ENCODE data around the gene GPATCH2. TPM values are rescaled to one million over a fixed set of nuclear protein-coding genes. Genes with fewer than 3 reads are reported as not detected.

GPATCH2 gene
- polyA plus RNA-seq (2012; rRNA removed) = 4.2 and 5.8 TPM in 2 replicates
- polyA plus RNA-seq (2012; cell fraction: cytosol; rRNA removed) = 3.8 and 4.6 TPM in 2 replicates
- polyA plus RNA-seq (2012; cell fraction: nucleus; rRNA removed) = 9.5 and 17.9 TPM in 2 replicates

DNA sequence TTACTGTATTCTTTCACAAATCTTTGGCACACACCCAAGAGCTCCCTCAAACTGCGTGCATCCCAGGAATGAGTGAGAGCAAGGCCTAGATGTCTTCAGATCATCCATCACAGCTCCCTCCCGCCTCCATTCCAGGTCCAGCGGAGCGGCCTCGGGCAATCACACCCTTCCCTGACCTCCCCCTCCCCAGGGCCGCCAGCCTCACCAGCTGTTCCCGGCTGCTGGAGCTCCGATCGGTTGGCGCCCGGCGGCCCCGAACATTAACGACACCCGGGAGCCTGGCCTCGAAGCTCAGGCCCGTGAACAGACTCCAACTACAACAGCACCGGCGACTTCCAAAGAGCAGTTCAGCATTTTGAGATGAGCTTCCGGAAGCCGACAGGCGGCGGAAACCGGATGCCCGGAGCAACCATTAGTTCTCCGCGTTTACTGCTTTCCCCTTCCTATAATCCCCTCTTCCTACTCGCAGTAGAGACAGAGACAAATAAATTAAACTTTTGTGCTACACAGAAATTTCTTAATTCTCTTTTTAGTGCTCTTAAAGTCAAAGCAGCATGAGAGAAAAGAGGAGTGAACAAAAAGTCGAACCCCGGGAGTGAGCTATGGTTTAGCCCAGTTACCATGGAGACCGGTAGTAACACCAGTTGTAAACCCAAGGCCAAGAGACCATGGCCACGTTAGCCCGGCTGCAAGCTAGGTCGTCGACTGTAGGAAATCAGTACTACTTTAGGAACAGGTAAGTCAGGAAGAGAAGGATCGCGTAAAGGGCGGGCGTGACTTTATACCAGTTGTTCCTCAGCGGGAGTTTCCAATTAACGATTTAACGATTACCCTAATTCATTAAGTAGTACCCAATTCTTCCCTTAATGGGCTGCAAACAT is at the start of gene GPATCH2, which contains the start of gene SPATA17:
Gene GPATCH2, minus strand, starts transcription at position 380 of the 881 bp plus-strand sequence. Its CDS starts 119 bp downstream, at position 261.
Gene SPATA17, plus strand, starts transcription at position 634 of the 881 bp plus-strand sequence. Its CDS starts 35 bp downstream, at position 669.
- Histone ChIP-seq H3K4me3 (ENCODE audit: low read depth in 2 of 2, low read length in 1 of 2) (peak within 1 kb of the TSS; percentile 79 to 99), H3K4me1 (ENCODE audit: control insufficient read depth in 1 of 2, insufficient read depth in 2 of 2, low read depth in 1 of 2, low read length in 1 of 2) (peaks cover 3 to 20% of the 10 kb centered on the region in 2 experiments; a peak in 3 of 4 replicates), H3K36me3 (replicated peaks in 1 of 2; ENCODE audit: control insufficient read depth in 1 of 2, insufficient read depth in 2 of 2, low read length in 1 of 2) (peaks cover 3 to 6% of the 10 kb centered on the region in 2 experiments), H3K9ac (peak within 1 kb of the TSS; percentile 84), H3K9me2 (no peaks in the 10 kb centered on the region), H3K79me2 (ENCODE audit: insufficient read depth) (peaks cover 49% of the 10 kb centered on the region), H3F3A (replicated peaks; ENCODE audit: insufficient read depth) (no peaks in the 10 kb centered on the region), H2AFZ (ENCODE audit: low read depth) (peak within 1 kb of the TSS; percentile 76), H3K27ac (ENCODE audit: low read depth in 2 of 2, low read length in 1 of 2) (peak within 1 kb of the TSS; percentile 89 to 99), H3K4me2 (peak within 1 kb of the TSS; percentile 88), H4K20me1 (ENCODE audit: insufficient read depth) (0 out of 2 replicates have a peak, but pooled peaks cover 5% of the 10 kb centered on the region), H3K9me3 (no peaks in the 10 kb centered on the region), H3K27me3 (ENCODE audit: insufficient read depth) (no peaks in the 10 kb centered on the region)
- POLR2A ChIA-PET = interaction anchor here (0.6 to 1.6 kb wide), 5 partner anchors 9 to 209 kb away, joined by 3 to 11 read pairs (median 4); no protein-coding TSS in a partner anchor
- TF ChIP-seq FOSL2 (IDR thresholded peaks at IDR 0.05; ENCODE audit: borderline replicate concordance, low read depth) = no peak
- TF ChIP-seq, protein P1, sequence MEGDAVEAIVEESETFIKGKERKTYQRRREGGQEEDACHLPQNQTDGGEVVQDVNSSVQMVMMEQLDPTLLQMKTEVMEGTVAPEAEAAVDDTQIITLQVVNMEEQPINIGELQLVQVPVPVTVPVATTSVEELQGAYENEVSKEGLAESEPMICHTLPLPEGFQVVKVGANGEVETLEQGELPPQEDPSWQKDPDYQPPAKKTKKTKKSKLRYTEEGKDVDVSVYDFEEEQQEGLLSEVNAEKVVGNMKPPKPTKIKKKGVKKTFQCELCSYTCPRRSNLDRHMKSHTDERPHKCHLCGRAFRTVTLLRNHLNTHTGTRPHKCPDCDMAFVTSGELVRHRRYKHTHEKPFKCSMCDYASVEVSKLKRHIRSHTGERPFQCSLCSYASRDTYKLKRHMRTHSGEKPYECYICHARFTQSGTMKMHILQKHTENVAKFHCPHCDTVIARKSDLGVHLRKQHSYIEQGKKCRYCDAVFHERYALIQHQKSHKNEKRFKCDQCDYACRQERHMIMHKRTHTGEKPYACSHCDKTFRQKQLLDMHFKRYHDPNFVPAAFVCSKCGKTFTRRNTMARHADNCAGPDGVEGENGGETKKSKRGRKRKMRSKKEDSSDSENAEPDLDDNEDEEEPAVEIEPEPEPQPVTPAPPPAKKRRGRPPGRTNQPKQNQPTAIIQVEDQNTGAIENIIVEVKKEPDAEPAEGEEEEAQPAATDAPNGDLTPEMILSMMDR (IDR thresholded peaks at IDR 0.05) = peak; percentile 30
- TF ChIP-seq YY1 (IDR thresholded peaks at IDR 0.05; ENCODE audit: low read depth) = peak; percentile 51; the same call in 1 of the 2 replicates
- peak; percentile 85 for TF ChIP-seq TAF1 (IDR thresholded peaks at IDR 0.05; ENCODE audit: borderline replicate concordance, low read depth, low read length)
- TF ChIP-seq JUND (IDR thresholded peaks at IDR 0.05) = no peak; the same call in 1 of the 2 replicates
- no peak for TF ChIP-seq GATA2 (CRISPR knock-in tag; IDR thresholded peaks at IDR 0.05)
- TF ChIP-seq FOXJ3 (CRISPR knock-in tag; IDR thresholded peaks at IDR 0.05) = no peak
- TF ChIP-seq MXI1 (IDR thresholded peaks at IDR 0.05; ENCODE audit: low read depth, low read length) = peak; percentile 97
- no peak for TF ChIP-seq RFX5 (IDR thresholded peaks at IDR 0.05; ENCODE audit: low read length)
- peak; percentile 47; the same call in 1 of the 2 replicates for TF ChIP-seq ELF1 (IDR thresholded peaks at IDR 0.05)
- peak; percentile 27; the same call in 1 of the 2 replicates for TF ChIP-seq REST (IDR thresholded peaks at IDR 0.05; ENCODE audit: low read depth, low read length)
- peak; percentile 88 for TF ChIP-seq GABPA (IDR thresholded peaks at IDR 0.05; ENCODE audit: low read depth)
- no peak for TF ChIP-seq EZH2phosphoT487 (IDR thresholded peaks at IDR 0.05; ENCODE audit: borderline replicate concordance, low read depth)
- peak; percentile 88 for TF ChIP-seq SIN3A (IDR thresholded peaks at IDR 0.05; ENCODE audit: borderline replicate concordance, low read depth, low read length)
- TF ChIP-seq POLR2AphosphoS5 (IDR thresholded peaks at IDR 0.05; ENCODE audit: low read depth, low read length) = peak; percentile 88
- TF ChIP-seq, protein P2, sequence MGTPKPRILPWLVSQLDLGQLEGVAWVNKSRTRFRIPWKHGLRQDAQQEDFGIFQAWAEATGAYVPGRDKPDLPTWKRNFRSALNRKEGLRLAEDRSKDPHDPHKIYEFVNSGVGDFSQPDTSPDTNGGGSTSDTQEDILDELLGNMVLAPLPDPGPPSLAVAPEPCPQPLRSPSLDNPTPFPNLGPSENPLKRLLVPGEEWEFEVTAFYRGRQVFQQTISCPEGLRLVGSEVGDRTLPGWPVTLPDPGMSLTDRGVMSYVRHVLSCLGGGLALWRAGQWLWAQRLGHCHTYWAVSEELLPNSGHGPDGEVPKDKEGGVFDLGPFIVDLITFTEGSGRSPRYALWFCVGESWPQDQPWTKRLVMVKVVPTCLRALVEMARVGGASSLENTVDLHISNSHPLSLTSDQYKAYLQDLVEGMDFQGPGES (IDR thresholded peaks at IDR 0.05; ENCODE audit: low read depth, low read length) = no peak
- no peak for TF ChIP-seq MEF2A (IDR thresholded peaks at IDR 0.05; ENCODE audit: borderline replicate concordance, low read depth)
- 0 out of 4 replicates have a peak, but pooled peaks of 1 of the 2 experiments have one; percentile 11 for TF ChIP-seq EP300 (IDR thresholded peaks at IDR 0.05; ENCODE audit: borderline replicate concordance in 1 of 2, low read depth in 1 of 2, low read length in 1 of 2)
- no peak for TF ChIP-seq NRF1 (IDR thresholded peaks at IDR 0.05; ENCODE audit: low read depth, low read length)
- peak; percentile 79 for TF ChIP-seq MAX (IDR thresholded peaks at IDR 0.05; ENCODE audit: low read depth)
- DNase-seq = peak; percentile 85
- under 1% methylated on average over 37 of the region's 42 CpGs for WGBS (ENCODE audit: low lambda C conversion rate)
- CTCF ChIA-PET = interaction anchor here (1.1 to 1.5 kb wide), 4 partner anchors 12 to 541 kb away, joined by 3 to 5 read pairs (median 3); no protein-coding TSS in a partner anchor
